ENCODE data around the gene GTPBP6.
"Not testable (repeated sequence)": the region's sequence is repeated elsewhere in the genome, so short reads cannot be mapped to it uniquely, and the experiment has no call there.

Gene GTPBP6

DNA sequence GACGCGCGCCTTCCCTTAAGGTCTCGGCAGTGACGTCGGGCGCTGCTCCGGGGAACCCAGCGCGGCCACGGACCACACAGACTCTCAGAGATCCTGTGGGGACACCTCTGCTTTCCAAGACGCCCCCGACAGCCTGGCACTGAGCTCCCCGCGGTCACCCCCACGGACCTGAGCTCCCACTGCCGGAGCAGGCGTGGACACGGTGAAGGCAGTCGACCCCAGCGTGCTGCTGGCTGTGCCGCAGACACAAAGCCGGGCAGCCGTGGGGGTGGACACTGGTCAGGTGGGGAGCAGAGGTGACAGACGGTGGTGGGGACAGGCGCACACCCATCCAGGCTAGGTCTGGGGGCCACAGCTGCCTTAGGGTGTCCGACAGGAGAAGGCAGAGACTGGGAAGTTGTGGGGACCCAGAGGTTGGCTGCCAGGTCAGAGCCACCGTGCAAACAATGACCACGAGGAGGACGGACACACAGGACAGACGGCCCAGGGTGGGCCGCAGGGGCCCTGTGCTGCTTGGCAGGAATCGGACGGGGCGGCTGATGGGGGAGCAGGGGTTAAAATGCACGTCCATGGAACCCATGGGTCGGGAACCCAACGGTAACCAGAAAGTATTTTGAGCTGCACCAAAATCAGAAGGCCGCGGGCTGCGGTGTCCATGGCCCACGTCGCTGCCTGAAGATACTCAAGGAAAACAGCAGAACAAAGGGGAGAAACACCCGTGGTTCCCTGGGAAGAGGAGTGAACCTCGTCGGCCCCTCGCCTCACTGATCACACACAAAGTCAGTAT, 16.6 kb upstream of the GTPBP6 start:
- DNase-seq = no peak

DNA sequence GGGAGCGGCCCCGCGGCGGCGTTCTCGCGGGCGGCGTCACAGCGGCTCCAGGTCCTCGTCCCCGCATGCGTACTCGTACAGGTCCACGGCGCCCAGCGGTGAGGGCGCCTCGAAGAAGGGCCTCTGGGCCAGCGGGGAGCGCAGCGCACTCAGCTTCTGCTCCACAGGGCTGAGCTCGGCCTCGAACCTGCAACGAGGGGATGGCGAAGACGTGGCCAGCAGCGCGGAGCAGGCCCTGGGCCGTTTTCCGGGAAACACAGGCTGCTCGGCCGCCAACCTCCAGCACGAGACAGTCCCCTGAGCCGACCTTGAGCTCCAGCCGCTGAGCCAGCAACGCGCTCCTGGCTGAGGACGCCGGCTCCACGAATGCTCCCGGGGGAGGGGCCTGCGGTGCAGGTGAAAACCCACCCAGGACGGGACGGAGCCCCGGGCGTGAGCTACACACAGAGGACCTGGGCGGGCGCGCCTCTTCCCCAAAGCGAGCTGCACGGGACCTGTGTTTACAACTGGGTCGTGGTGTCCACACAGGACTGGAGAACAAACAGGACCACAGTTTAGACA, 15.8 kb upstream of the GTPBP6 start:
- no peak for DNase-seq

DNA sequence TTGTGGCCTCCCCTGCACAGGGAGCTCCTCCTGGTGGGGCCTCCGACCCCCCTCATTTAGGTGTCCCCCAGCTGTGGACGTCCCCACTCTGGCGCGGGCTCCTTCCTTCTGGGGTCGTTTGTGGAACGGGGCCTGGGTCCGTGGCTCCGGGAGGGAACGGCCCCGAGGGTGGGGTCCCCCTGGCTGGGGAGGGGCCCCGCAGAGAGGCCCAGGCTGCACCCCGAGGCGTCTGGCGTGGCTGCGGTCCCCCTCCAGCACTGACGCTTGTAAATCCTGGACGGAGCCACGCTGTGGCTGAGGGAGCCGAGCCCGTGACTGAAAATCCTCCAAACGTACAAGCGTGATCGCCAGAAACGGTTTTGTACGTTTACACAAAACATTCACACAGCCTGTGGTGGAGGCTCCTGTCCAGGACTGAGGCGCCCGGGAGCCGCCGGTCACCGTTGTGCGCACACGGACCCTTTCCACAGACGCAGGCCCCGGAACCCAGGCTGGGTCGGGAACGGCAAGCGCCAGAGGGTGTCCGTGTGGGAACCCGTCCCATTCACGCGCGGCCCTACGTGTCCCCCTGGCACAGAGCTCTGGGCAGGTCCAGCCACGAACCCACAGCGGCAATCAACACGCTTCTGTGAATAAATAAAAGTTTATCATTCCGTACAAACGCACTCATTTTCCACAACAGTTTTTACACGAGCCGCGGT, 15.2 kb upstream of the GTPBP6 start:
- no peak for DNase-seq

DNA sequence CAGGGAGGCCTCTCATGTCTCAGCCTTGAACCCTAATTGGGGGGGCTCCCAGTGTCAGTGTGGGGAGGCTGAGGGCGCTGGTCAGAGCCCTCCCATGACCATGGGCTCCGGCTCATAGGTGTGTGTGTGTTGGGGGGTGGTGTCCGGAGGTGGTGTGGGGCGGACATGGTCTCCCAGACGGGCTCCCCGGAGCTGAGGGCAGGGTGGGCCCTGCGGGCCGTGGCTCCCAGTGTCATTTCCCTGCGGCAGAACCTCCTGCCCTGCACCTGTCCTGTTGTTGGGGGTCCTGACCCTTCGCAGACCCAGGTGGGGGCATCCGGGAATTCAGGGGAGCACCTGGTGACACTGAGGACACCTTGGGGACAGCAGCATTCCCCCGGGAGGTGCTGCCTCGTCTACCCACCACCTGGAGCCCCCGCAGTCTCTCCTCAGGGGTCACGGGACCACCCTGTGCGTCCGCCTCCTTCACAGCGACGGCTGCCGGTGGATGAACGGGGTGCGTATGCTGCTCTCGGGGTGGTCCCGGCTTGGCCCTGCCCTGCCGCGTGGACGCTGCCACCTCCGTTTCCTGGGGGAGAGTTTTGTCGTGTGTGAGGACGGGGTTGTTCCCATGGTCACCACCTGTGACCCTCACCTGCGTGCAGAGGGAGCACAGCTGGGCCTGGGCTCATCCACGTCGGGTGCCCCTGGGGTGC, 14.5 kb upstream of the GTPBP6 start:
- no peak for DNase-seq

DNA sequence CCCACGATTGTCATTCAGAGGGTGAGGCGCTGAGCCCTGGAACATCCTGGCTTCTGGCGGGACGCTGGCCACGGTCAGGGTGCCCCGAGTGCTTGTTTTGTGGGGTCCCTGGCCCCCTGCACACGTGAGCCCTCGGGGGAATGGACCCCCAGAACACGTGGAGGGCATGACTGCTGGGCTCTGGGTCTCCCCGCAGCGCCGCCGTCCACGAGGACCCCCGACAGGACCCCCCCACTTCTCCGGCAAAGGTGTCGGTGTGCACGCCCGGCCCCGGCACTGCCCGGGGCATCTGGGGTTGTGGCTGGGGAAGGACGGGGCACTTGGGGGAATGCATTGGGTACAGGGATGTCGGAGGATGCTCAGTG, 13.9 kb upstream of the GTPBP6 start:
- no peak for DNase-seq

DNA sequence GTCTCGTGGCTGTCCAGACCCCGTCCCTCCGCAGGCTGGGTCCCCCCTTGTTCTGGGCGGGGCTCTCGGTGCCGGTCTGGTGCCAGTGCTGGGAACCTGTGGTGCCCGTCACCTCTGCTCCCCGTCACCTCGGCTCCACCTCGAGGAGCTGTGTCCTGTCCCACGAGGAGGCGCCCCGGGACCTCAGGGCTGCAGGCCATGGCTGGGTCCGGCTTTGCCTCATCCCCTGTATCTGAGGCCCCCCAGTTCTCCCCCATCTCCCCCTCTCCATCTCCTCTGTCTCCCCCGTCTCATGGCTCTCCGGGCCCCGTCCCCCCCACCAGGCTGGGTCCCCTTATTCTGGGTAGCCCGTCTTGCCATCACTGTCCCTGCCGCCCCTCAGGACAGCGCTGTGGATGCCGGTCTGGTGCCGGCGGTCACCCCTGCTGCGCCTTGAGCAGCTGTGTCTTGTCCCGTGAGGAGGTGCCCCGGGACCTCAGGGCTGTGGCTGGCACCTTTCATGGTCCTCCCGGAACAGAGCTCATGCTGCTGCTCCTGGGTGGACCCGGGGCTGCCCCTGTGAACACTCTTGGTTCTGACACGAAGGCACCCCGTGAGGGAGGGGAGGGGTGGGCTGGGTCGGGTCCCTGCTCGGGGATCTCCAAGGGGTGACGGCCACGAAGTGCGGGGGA, 13.4 kb upstream of the GTPBP6 start:
- no peak for DNase-seq

DNA sequence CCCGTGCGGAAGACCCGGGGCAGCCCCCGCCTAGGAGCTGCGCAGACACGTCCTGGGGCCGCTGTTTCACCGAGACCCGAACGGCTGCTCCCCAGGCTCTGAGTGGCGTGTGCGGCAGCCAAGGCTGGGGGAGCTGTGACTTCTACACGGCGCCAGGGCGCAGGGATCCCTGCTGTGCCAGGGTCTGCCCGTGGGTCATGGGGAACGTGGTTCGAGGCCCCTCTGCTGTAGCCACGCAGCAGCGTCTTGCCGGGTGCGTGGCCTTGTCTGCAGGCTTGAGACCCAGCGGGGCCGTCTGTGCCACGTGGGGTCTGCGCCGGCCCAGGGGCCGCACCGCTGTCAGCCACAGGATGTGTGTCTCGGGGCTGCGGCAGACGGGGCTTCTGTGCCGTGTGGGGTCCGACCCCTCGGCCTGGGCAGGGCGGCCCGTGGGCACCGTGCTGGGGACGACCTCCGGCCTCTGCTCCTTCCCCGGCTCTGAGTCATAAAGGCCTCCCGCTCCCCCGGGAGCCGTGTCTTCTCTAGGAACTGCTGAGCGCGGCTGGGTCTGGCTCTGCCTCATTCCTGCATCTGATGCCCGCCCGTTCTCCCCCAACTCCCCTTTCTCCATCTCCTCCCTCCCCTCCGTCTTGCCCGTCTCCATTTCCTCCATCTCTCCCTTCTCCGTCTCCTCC, 12.7 kb upstream of the GTPBP6 start:
- DNase-seq = no peak

DNA sequence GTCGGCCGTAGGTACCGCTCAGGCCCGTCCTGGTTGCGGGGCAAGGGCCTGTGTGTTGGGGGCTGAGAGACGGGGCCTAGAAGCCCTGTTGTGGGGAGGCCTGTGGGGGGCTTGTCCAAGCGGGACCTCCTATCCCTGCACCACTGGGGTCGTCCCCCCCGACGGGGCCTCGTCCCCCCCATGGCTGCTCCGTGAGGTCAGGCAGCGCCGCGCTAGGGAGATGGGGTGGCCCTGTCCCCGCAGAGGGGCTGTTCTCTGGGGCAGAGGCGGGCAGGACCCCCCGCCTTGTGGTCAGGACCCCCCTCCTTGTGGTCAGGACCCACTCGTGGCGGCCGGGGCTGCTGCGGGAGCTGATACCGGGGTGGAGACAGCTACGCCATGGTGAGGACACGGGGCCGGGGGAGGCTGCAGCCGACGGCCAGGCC, 12.1 kb upstream of the GTPBP6 start:
- no peak for DNase-seq

DNA sequence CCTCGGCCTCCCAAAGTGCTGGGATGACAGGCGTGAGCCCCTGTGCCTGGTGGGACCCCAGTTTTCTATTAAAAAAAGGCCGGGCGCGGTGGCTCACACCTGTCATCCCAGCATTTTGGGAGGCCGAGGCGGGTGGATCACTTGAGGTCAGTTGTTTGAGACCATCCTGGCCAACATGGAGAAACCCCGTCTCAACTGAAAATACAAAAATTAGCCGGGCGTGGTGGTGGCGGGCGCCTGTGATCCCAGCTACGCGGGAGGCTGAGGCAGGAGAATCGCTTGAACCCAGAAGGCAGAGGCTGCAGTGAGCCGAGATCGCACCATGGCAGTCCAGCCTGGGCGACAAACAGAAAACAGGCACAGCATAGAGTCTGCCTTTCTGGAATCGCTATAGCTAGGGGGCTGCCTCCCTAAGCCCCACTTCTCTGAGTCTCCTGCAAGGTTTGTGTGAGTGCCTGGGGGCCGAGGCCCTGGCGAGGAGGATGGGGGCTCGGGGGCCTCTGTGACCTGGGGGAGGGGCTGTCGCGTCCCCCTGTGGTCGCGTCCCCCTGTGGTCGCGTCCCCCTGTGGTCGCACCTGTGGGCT, 11.6 kb upstream of the GTPBP6 start:
- not testable (repeated sequence) for DNase-seq

DNA sequence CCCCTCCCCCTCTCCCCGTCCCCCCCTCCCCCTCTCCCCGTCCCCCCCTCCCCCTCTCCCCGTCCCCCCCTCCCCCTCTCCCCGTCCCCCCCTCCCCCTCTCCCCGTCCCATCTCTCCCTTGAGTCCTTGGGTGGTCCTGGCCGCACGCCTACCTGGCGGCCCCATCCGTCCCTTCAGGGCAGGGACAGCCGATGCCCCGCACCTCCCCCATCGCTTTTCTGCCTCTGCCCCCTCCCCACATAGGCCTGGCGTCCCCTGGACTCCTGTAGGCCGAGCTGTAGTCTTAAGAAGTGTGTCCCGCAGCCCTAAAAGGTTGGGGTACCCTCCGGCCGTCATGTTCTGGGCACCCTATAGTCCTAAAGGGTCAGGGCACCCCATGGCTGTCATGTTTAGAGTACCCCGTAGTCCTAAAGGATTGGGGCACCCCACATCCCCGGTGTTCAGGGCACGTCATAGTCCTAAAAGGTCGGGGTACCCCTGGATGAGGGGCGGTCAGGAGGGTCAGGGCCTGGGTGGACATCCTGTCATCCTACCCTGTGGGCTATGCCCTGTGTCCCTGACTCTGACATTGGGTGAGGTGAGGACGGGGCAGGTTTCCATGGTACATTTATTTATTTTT, 10.8 kb upstream of the GTPBP6 start:
- no peak for DNase-seq

DNA sequence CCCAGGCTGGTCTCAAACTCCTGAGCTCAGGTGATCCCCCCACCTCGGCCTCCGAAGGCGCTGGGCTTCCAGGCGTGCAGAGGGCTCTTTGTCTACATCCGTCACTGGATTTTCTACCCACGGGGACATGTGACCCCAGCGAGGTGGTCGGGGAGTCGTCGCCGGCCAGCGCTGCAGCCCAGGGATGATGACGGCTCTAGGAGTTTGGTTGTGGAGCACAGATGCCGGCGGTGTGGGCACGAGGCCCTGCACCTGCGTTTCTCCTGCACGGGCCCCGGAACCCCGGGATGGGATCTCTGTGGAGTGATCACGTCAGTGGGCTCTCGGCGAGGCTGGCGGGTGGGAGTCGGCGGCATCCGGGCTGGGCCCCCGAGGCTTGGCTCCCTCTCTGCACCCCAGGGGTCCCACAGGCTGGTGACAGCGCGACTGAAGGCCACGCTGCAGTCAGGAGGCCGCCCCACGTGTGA, 9.1 kb upstream of the GTPBP6 start:
- no peak for DNase-seq

DNA sequence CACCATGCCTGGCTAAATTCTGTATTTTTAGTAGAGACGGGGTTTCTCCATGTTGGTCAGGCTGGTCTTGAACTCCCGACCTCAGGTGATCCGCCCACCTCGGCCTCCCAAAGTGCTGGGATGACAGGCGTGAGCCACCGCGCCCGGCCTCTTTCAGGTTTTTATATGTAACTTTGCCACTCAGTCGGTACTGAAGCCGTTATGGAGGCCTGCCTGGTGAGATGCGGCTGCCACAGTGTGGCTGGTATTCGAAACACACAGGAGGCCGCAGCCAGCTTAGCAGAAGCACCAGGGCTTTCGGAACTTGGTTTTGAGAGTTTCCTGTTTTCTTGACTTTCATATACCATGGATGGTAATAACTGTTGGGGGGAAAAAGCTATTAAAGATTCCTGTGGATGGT, 6.1 kb upstream of the GTPBP6 start:
- DNase-seq = not testable (repeated sequence)

DNA sequence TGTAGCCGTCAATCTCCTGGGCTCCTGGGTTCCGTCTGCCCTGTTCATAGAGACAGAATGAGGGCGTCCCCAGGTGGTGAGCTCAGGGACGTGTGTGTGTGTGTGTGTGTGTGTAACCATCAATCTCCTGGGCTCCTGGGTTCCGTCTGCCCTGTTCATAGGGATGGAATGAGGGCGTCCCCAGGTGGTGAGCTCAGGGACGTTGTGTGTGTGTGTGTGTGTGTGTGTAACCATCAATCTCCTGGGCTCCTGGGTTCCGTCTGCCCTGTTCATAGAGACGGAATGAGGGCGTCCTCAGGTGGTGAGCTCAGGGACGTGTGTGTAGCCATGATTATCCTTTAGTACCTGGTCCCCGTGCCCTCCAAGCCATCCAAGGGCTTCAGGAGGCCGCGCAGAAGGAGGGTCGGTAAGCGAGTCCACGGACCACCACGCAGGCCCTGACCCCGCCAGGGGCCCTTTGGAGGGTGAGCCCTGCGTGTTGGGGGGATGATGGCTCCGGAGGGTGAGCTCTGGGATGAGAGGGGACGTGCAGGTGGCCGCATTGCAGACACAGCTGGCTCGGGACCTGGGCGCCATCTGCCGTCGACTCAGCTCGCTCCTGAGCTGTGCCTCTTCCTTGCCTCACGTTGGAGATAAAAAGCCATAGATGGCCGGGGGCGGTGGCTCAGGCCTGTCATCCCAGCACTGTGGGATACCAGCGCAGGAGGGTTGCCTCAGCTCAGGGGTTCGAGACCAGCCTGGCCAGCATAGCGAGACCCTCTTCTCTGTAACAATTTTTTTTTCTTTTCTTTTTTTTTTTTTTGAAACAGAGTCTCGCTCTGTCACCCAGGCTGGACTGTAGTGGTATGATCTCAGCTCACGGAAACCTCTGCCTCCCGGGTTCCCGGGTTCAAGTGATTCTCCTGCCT, 5.4 kb upstream of the GTPBP6 start:
- DNase-seq = no peak

DNA sequence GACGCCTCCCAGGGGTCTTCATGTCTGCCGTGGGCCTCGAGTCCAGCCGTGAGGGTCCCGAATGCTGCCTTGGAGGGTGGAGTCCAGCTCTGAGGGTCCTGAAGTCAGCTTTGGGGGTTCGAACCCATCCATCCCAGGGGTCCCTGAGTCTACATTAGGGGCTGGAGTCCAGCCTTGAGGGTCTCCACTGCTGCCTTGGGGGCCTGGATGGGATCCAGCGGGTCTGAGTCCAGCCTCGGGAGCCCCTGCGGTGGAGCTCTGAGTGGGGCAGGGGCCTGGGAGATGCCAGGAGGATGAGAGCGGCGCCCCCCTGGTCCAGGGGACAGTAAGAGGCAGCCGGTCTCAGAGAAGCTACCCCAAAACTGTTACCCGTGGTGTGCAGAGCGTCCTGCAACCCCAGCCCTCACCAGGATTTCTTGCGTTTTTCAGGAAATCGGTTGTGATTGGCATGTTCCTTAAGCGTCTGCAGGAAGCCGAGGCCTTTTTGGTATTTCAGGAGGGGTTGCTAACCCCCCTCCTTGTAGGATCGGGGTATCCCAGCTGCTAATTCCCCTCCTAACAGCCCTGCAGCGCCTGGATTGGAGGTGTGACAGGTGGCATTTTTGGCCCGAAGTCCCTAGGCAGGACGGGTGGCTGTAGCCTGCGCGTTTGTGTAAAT, 1.7 kb upstream of the GTPBP6 start:
- no peak for DNase-seq

DNA sequence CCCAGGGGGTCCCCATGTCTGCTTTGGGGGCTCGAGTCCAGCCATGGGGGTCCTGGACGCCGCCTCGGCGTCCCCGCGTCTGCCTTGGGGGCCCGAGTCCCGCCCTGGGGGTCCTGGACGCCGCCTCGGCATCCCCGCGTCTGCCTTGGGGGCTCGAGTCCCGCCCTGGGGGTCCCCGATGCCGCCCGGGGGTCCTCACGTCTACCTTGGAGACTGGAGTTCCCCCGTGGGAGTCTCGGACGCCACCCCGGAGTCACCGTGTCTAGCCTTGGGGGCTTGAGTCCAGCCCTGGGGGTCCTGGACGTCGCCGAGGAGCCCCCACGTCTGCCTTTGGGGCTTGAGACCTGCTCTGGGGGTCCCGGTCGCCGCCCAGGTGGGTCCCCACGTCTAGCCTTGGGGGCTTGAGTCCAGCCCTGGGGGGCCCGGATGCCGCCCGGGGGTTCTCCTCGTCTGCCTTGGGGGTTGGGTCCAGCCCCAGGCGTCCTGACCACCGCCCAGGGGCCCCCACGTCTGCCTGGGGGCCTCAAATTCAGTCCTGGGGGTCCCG, 1.1 kb upstream of the GTPBP6 start:
- no peak for DNase-seq

DNA sequence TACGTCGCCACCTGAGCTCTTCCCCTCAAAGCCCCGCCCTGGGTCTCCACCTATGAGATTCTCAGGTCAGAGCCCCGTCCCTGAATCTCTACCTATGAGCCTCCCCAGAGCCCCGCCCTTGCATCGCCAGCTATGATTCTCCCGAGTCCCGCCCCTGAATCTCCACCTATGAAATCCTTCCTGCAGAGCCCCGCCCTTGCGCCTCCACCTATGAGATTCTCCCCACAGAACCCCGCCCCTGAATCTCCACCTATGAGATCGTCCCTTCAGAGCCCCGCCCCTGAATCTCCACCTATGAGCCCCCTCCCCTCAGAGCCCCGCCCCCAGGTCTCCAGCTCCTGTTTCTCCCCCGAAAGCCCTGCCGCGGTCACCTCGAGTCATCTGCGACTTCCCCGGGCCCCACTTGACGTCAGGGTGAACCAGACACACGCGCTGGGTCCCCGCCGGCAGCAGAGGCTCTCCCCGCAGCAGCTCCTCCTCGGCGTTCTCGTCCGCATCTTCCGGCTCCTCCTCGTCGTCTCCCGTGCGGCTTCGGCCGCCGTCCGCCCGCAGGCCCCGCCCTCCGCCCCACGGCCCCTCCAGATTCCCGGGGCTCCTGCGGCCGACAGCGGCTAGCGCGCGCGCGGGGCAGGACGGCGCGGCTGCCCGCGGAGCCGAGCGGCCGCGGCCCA, 393 bp downstream of the GTPBP6 start:
- no peak for DNase-seq

DNA sequence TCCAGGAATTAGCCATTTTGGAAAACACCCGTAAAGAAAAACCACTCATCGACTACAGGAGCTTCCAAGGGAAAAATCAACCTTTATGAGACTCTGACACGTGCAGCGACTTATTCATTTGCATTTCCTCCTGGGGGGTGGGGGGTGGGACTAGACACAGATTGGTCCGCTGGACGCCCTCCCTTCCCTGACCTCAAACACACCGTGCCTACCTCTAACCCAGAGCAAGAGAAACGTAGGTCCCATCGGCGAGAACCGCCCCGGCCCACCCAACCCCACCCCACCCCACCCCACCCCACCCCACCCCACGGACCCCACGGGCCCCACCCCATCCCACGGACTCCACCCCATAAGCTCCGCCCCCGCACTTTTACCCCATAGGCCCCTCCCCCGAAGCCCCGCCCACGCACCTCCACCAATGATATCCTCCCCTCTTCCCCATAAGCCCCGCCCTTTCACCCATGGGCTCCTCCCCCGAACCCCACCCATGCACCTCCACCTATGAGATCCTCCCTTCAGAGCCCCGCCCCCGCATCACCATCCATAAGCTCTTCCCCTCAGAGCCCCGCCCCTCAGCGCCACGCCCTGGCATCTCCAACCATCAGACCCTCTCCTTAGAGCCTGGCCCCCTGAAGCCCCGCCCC, 1.1 kb downstream of the GTPBP6 start:
- no peak for DNase-seq

Data from bone marrow (tissue), 2 donors.